GM23338 (cell line): ENCODE data around the gene TECPR2. TPM values are rescaled to one million over a fixed set of nuclear protein-coding genes. Genes with fewer than 3 reads are reported as not detected.

Experiments
- ATAC-seq: fragments of 200-7000 bp; cut with Tn5 transposase; 3 replicates; pipeline ENCODE4 v1.9.1; 2020
- DNase-seq: peaks from one replicate; pipeline ENCODE4 v3.0.0-alpha.2; 2015; ENCODE audit warnings: low spot score
- H2AFZ ChIP-seq: fragments of 200-600 bp; sonication (generic); 2 replicates; pipeline ENCODE4 v1.8.0; 2016; ENCODE audit warnings: antibody characterized with exemption, mild to moderate bottlenecking, moderate library complexity
- H3F3A ChIP-seq: fragments of 200-600 bp; sonication (generic); replicated peaks from 2 replicates; pipeline ENCODE4 v1.8.0; 2017; ENCODE audit warnings: antibody characterized with exemption, mixed run types, low read depth
- H3K27ac ChIP-seq: fragments of 200-600 bp; sonication (generic); 2 replicates; pipeline ENCODE4 v1.6.1; 2016; ENCODE audit warnings: low read depth
- H3K27me3 ChIP-seq: fragments of 200-600 bp; sonication (generic); 2 replicates; pipeline ENCODE4 v1.8.0; 2016; ENCODE audit warnings: mild to moderate bottlenecking, mixed run types, moderate library complexity; ENCODE audit not compliant: insufficient read depth
- H3K36me3 ChIP-seq: fragments of 200-600 bp; sonication (generic); 2 replicates; pipeline ENCODE4 v1.8.0; 2016; ENCODE audit warnings: mild to moderate bottlenecking; ENCODE audit not compliant: insufficient read depth
- H3K4me1 ChIP-seq: fragments of 200-600 bp; sonication (generic); 2 replicates; pipeline ENCODE4 v1.8.0; 2016; ENCODE audit warnings: mild to moderate bottlenecking, moderate library complexity; ENCODE audit not compliant: insufficient read depth
- H3K4me2 ChIP-seq: fragments of 200-600 bp; sonication (generic); 2 replicates; pipeline ENCODE4 v1.7.1; 2017; ENCODE audit warnings: mixed run types
- H3K4me3 ChIP-seq: fragments of 200-600 bp; sonication (generic); 2 replicates; pipeline ENCODE4 v1.6.1; 2016; ENCODE audit warnings: mixed run types
- H3K79me2 ChIP-seq: fragments of 200-600 bp; sonication (generic); replicated peaks from 2 replicates; pipeline ENCODE4 v1.8.0; 2017; ENCODE audit warnings: mild to moderate bottlenecking; ENCODE audit not compliant: insufficient read depth
- H3K9me2 ChIP-seq: fragments of 200-600 bp; sonication (generic); 2 replicates; pipeline ENCODE4 v1.8.0; 2017; ENCODE audit not compliant: insufficient read depth
- H4K20me1 ChIP-seq: fragments of 200-600 bp; sonication (generic); replicated peaks from 2 replicates; pipeline ENCODE4 v1.8.0; 2017; ENCODE audit warnings: mild to moderate bottlenecking; ENCODE audit not compliant: insufficient read depth
- H3K27ac Mint-ChIP-seq: 2 replicates; pipeline ENCODE4 v1.8.0; 2020; ENCODE audit warnings: inconsistent platforms, mild to moderate bottlenecking, moderate library complexity, mixed read lengths
- H3K27me3 Mint-ChIP-seq: 3 replicates; pipeline ENCODE4 v1.8.0; 2022; ENCODE audit warnings: low read depth, mild to moderate bottlenecking, moderate library complexity, mixed read lengths, inconsistent platforms; ENCODE audit not compliant: insufficient read depth, poor library complexity
- H3K36me3 Mint-ChIP-seq: 3 replicates; pipeline ENCODE4 v1.8.0; 2021; ENCODE audit warnings: low read depth, mild to moderate bottlenecking, inconsistent platforms, moderate library complexity, mixed read lengths
- H3K4me1 Mint-ChIP-seq: 3 replicates; pipeline ENCODE4 v1.8.0; 2020; ENCODE audit warnings: mild to moderate bottlenecking, inconsistent platforms, mixed read lengths
- H3K4me3 Mint-ChIP-seq: 3 replicates; pipeline ENCODE4 v1.8.0; 2021; ENCODE audit warnings: moderate library complexity, mild to moderate bottlenecking, inconsistent platforms, mixed read lengths
- H3K9me3 Mint-ChIP-seq: 3 replicates; pipeline ENCODE4 v1.8.0; 2020; ENCODE audit warnings: moderate library complexity, mild to moderate bottlenecking, inconsistent platforms, mixed read lengths
- CREB1 ChIP-seq: fragments of 250-450 bp; sonication (Bioruptor Pico); IDR thresholded peaks from 2 replicates; pipeline ENCODE4 v1.5.0; 2020; ENCODE audit warnings: low read depth, mild to moderate bottlenecking, moderate library complexity
- CTCF ChIP-seq, 2 experiments: fragments of 200-600 bp in 1 of 2; sonication (generic) in 1 of 2; conservative IDR thresholded peaks; 2 replicates each; pipeline versions ENCODE4 v1.5.1 to v1.6.1; 2016 to 2017; ENCODE audit warnings: antibody characterized with exemption in 2 of 2, low read depth in 2 of 2, mild to moderate bottlenecking in 2 of 2, moderate library complexity in 1 of 2
- EZH2 ChIP-seq: fragments of 200-600 bp; sonication (generic); IDR thresholded peaks from one replicate; pipeline ENCODE4 v1.8.0; 2017; ENCODE audit warnings: antibody characterized with exemption, mild to moderate bottlenecking, low read depth; ENCODE audit not compliant: unreplicated experiment
- JUNB ChIP-seq: IDR thresholded peaks from one replicate; pipeline ENCODE4 v1.6.1; 2016; ENCODE audit warnings: antibody characterized with exemption; ENCODE audit not compliant: unreplicated experiment
- NANOG ChIP-seq: IDR thresholded peaks from 2 replicates; pipeline ENCODE4 v1.6.1; 2016; ENCODE audit warnings: antibody characterized with exemption, borderline replicate concordance
- POLR2AphosphoS5 ChIP-seq: IDR thresholded peaks from 2 replicates; pipeline ENCODE4 v1.6.1; 2016; ENCODE audit warnings: antibody characterized with exemption, low read depth
- REST ChIP-seq: IDR thresholded peaks from one replicate; pipeline ENCODE4 v1.6.1; 2018; ENCODE audit warnings: antibody characterized with exemption; ENCODE audit not compliant: unreplicated experiment
- STAT1 ChIP-seq: IDR thresholded peaks from one replicate; pipeline ENCODE4 v1.6.1; 2016; ENCODE audit warnings: antibody characterized with exemption; ENCODE audit not compliant: unreplicated experiment
- ZNF114 ChIP-seq: fragments of 250-450 bp; sonication (Bioruptor Pico); IDR thresholded peaks from 2 replicates; pipeline ENCODE4 v1.5.0; 2020; ENCODE audit warnings: mild to moderate bottlenecking, moderate library complexity
- ZNF331 ChIP-seq: fragments of 250-450 bp; sonication (Bioruptor Pico); IDR thresholded peaks from 2 replicates; pipeline ENCODE4 v1.5.0; 2020; ENCODE audit warnings: low read depth, mild to moderate bottlenecking, moderate library complexity
- ZNF462 ChIP-seq: fragments of 250-450 bp; sonication (Bioruptor Pico); IDR thresholded peaks from 2 replicates; pipeline ENCODE4 v1.5.0; 2020; ENCODE audit warnings: mild to moderate bottlenecking, moderate library complexity
- polyA plus RNA-seq: library from polyadenylated mRNA; unstranded; fragments of >200 nt; fragmentation: Nextera tagmentation; extraction: Ambion mirVana; gene quantifications from 2 replicates; pipeline ENCODE4 v1.2.1, GENCODE V29; 2016
- total RNA-seq: library from RNA; depleted of rRNA; stranded (reverse); fragments of >200 nt; shearing (Covaris generic); gene quantifications from 2 replicates; pipeline ENCODE4 v1.2.3, GENCODE V29; 2014

Gene TECPR2
- total and polyA plus RNA-seq, 2 experiments from 2014 or later: 4.8 to 20.5 TPM

- H3F3A ChIP-seq: 0 out of 2 replicates have a peak, but pooled peaks cover 3% of the 10 kb centered on the region
- Mint-ChIP-seq H3K4me3 (no peak overlapping the region), H3K27ac (no peak overlapping the region), H3K9me3 (no peaks in the 10 kb centered on the region), H3K27me3 (peaks cover 4% of the 10 kb centered on the region), H3K36me3 (peaks cover 40% of the 10 kb centered on the region), H3K4me1 (no peaks in the 10 kb centered on the region)
- H3K4me3 ChIP-seq: no peak overlapping the region
- ATAC-seq: no peak
- TF ChIP-seq ZNF114 (CRISPR knock-in tag): no peak
- DNase-seq: no peak
- no peaks in the 10 kb centered on the region for H3K4me1 ChIP-seq
- no peaks in the 10 kb centered on the region for H3K27me3 ChIP-seq
- H3K4me2 ChIP-seq: no peak overlapping the region
- H4K20me1 ChIP-seq: no peaks in the 10 kb centered on the region
- no peak overlapping the region for H3K27ac ChIP-seq
- H3K36me3 ChIP-seq: peaks cover 10% of the 10 kb centered on the region
- H3K9me2 ChIP-seq: no peaks in the 10 kb centered on the region
- no peak overlapping the region for H2AFZ ChIP-seq
- no peaks in the 10 kb centered on the region for H3K79me2 ChIP-seq
Observed at GRCh38 chr14:102352213-102352612, 10.5 kb upstream of the TECPR2 start.

- Histone ChIP-seq H3K27ac (no peak overlapping the region), H3K36me3 (peaks cover 13% of the 10 kb centered on the region)
- no peak overlapping the region for H3K27ac Mint-ChIP-seq
- no peak for TF ChIP-seq NANOG
- TF ChIP-seq ZNF114 (CRISPR knock-in tag): no peak
- no peak for TF ChIP-seq STAT1
- no peak for TF ChIP-seq POLR2AphosphoS5
- TF ChIP-seq JUNB: no peak
- no peak for TF ChIP-seq EZH2
- no peak for TF ChIP-seq ZNF331 (CRISPR knock-in tag)
- no peak for TF ChIP-seq REST
- TF ChIP-seq CREB1 (CRISPR knock-in tag): no peak
- TF ChIP-seq ZNF462 (CRISPR knock-in tag): no peak
- TF ChIP-seq CTCF (conservative IDR thresholded peaks at IDR 0.05; ENCODE audit: low read depth in 2 of 2): no peak
Observed at GRCh38 chr14:102353126-102353619, 9.6 kb upstream of the TECPR2 start.

More at GRCh38 chr14:102353126-102353619, 9.6 kb upstream of the TECPR2 start:
- no peak overlapping the region for H3K4me2 ChIP-seq
- ATAC-seq (no peak), DNase-seq (no peak)
- no peaks in the 10 kb centered on the region; the same call in 1 of the 2 replicates for H4K20me1 ChIP-seq
- peaks cover 4% of the 10 kb centered on the region for H3K27me3 Mint-ChIP-seq
- no peak overlapping the region for H2AFZ ChIP-seq
- no peaks in the 10 kb centered on the region for H3K27me3 ChIP-seq
- H3K4me1 ChIP-seq: no peaks in the 10 kb centered on the region
- no peak overlapping the region for H3K4me3 ChIP-seq
- 0 out of 2 replicates have a peak, but pooled peaks cover 7% of the 10 kb centered on the region for H3F3A ChIP-seq
- no peaks in the 10 kb centered on the region for H3K9me2 ChIP-seq
- H3K79me2 ChIP-seq: no peaks in the 10 kb centered on the region
- no peak overlapping the region for H3K4me3 Mint-ChIP-seq
- peaks cover 40% of the 10 kb centered on the region for H3K36me3 Mint-ChIP-seq
- no peaks in the 10 kb centered on the region for H3K4me1 Mint-ChIP-seq
- no peaks in the 10 kb centered on the region for H3K9me3 Mint-ChIP-seq
